Left ventricle myocardium inferior (tissue), 1 donor: ENCODE data around the gene PHF13. TPM values are rescaled to one million over a fixed set of nuclear protein-coding genes. Genes with fewer than 3 reads are reported as not detected.

ENCODE experiments used
- DNase-seq: peaks from one replicate; pipeline ENCODE4 v3.0.0-alpha.2; 2020
- H3K27ac ChIP-seq: fragments of 200-600 bp; replicated peaks from 2 replicates; pipeline ENCODE4 v1.8.0; 2021
- H3K27me3 ChIP-seq: fragments of 200-600 bp; 2 replicates; pipeline ENCODE4 v1.8.0; 2021; ENCODE audit warnings: low read depth
- H3K36me3 ChIP-seq: fragments of 200-600 bp; 2 replicates; pipeline ENCODE4 v1.8.0; 2021
- H3K4me1 ChIP-seq: fragments of 200-600 bp; 2 replicates; pipeline ENCODE4 v1.8.0; 2021
- H3K4me3 ChIP-seq: fragments of 200-600 bp; 2 replicates; pipeline ENCODE4 v1.8.0; 2021; ENCODE audit warnings: mild to moderate bottlenecking, moderate library complexity
- H3K9me3 ChIP-seq: fragments of 200-600 bp; replicated peaks from 2 replicates; pipeline ENCODE4 v1.8.0; 2021
- CTCF ChIP-seq: fragments of 200-600 bp; IDR thresholded peaks from 2 replicates; pipeline ENCODE4 v1.8.0; 2021; ENCODE audit warnings: antibody characterized with exemption, mild to moderate bottlenecking, borderline replicate concordance
- intact Hi-C: fragments of 100-400 bp; cut with micrococcal nuclease; formaldehyde crosslinking; loops from one replicate; pipeline ENCODE4 v1.11.0; 2022
- total RNA-seq: library from RNA; stranded (reverse); fragmentation: NEBNext Ultra II Directional; extraction: Animal tissue kit (Norgen Biotek cat#: 25700); gene quantifications from one replicate; pipeline ENCODE4 v1.2.1, GENCODE V29; 2021
- donor health status: DM: no; HTN: yes; CAD: no; lungs with severe emphysema.

Gene PHF13
- total RNA-seq, 1 donor from 2014 or later, result 6.8 TPM

DNA sequence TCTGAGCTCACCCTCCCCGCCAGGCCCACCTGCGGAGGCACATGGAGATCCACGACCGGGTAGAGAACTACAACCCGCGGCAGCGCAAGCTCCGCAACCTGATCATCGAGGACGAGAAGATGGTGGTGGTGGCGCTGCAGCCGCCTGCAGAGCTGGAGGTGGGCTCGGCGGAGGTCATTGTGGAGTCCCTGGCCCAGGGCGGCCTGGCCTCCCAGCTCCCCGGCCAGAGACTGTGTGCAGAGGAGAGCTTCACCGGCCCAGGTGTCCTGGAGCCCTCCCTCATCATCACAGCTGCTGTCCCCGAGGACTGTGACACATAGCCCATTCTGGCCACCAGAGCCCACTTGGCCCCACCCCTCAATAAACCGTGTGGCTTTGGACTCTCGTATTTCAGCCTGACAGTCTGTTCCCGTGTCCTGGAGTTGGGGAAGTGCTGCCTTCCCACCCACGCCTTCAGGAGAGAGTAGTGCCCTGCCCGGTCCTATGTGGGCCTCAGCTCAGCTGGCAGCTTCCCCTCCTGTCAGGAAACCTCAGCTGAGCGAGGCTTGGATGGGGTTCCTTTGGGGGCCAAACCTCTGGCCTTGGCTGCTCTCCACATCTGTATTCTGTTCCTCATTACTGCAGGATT lies 24.5 kb upstream of the PHF13 start:
- H3K9me3 ChIP-seq, result no peaks in the 10 kb centered on the region
- H3K4me3 ChIP-seq, result no peak overlapping the region
- H3K4me1 ChIP-seq, result peaks cover 97% of the 10 kb centered on the region
- peak overlapping the region; percentile 61 for H3K27ac ChIP-seq
- no peak for TF ChIP-seq CTCF
- no peak for DNase-seq
- intact Hi-C loops, result no loop called here
- H3K27me3 ChIP-seq, result no peaks in the 10 kb centered on the region
- H3K36me3 ChIP-seq, result peaks cover 59% of the 10 kb centered on the region

DNA sequence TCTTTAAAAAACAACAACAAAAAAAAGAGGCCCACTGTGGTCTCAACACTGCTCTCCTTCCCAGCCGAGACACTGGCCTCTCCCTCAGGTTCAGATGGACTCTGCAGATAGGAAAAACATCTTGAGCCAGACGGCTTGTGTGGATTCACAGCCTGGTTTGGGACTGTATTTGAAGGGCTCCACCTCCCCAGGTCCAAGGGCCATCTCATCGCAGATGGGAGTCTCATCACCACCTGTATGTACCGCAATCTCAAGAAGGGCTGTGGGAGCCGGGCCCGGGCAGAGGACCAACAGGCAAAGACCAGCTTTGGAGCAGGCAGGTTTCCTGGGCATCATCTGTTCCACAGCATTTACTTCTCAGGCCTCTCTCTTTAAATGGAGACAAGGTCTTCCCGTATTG lies 23.5 kb upstream of the PHF13 start:
- Histone ChIP-seq H3K27me3 (no peaks in the 10 kb centered on the region), H3K9me3 (no peaks in the 10 kb centered on the region), H3K4me3 (no peak overlapping the region), H3K36me3 (peaks cover 70% of the 10 kb centered on the region), H3K27ac (peak overlapping the region; percentile 61), H3K4me1 (peaks cover 97% of the 10 kb centered on the region)
- no peak for TF ChIP-seq CTCF
- DNase-seq, result no peak
- intact Hi-C loops, result no loop called here

DNA sequence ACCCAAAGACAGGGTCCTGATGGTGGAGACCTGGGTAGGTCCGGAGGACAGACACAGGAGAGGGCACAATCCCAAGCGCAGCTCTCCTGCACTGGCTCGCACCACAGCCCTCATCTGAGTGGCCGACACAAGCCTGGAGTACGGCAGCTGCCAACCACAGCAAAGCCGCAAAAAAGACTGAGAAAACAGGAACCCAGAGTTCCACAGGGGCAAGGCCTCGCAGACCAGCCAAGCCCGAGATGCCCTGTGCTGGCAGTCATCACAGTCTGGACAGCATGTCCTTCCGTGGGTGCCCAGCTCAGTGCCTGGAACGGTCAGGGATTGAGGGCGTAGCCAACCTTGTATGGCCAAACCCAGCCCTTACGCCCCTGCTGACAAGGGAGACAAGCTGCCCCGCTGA lies 22.3 kb upstream of the PHF13 start:
- no peak for DNase-seq
- intact Hi-C loops, result no loop called here
- peaks cover 97% of the 10 kb centered on the region for H3K4me1 ChIP-seq
- TF ChIP-seq CTCF, result no peak
- H3K27ac ChIP-seq, result peak overlapping the region; percentile 59
- no peaks in the 10 kb centered on the region for H3K27me3 ChIP-seq
- no peak overlapping the region for H3K4me3 ChIP-seq
- H3K36me3 ChIP-seq, result peaks cover 81% of the 10 kb centered on the region
- no peaks in the 10 kb centered on the region for H3K9me3 ChIP-seq

DNA sequence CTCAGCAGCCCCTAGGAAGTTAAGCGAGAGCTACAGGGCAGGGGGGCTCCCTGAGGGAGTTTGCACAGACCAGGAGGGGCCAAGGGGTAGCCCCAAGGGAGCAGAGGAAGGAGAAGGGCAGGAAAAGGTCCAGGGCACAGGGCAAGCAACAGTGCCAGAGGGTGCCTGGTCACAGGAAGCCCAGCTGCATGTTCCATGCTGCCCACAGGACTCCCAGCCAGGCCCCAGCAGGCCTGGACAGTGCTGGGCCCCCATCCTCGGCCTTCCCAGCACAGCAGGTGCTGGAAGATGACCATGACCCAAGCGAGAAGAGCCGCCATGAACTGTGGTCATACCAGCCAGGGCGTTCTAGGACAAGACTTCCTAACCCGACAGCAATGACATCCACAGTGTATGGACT lies 21.9 kb upstream of the PHF13 start:
- H3K27me3 ChIP-seq, result no peaks in the 10 kb centered on the region
- H3K9me3 ChIP-seq, result no peaks in the 10 kb centered on the region
- peaks cover 97% of the 10 kb centered on the region for H3K4me1 ChIP-seq
- intact Hi-C loops, result no loop called here
- TF ChIP-seq CTCF, result no peak
- peak overlapping the region; percentile 59 for H3K27ac ChIP-seq
- H3K36me3 ChIP-seq, result peaks cover 86% of the 10 kb centered on the region
- no peak overlapping the region for H3K4me3 ChIP-seq
- DNase-seq, result no peak

GRCh38 chr1:6592441-6592840 lies 21.1 kb upstream of the PHF13 start:
- Histone ChIP-seq H3K27me3 (no peaks in the 10 kb centered on the region), H3K4me1 (peaks cover 97% of the 10 kb centered on the region), H3K9me3 (no peaks in the 10 kb centered on the region), H3K36me3 (peaks cover 92% of the 10 kb centered on the region), H3K27ac (peak overlapping the region; percentile 59), H3K4me3 (no peak overlapping the region)
- TF ChIP-seq CTCF, result no peak
- intact Hi-C loops, result no loop called here
- no peak for DNase-seq
